Measurements from ENCODE around the gene ACTRT2. TPM values are rescaled to one million over a fixed set of nuclear protein-coding genes. Genes with fewer than 3 reads are reported as not detected.

The ACTRT2 gene
- total and polyA plus RNA-seq, 2 experiments from 2014 or later = not detected

DNA sequence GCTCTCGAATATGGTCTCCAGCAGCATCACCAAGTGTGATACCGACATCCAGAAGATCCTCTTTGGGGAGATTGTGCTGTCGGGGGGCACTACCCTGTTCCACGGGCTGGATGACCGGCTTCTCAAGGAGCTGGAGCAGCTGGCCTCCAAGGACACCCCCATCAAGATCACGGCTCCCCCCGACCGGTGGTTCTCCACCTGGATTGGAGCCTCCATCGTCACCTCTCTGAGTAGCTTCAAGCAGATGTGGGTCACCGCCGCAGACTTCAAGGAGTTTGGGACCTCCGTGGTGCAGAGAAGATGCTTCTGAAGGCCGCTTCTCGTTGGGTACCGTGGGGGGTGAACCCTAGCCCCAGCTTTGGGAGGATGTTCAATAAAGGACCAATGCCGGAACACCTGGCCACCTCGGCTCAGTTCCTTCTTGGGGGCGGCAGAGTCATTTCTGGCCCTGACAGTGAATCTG is 1.3 kb downstream of the ACTRT2 start (continued):
- TF ChIP-seq, protein P1, sequence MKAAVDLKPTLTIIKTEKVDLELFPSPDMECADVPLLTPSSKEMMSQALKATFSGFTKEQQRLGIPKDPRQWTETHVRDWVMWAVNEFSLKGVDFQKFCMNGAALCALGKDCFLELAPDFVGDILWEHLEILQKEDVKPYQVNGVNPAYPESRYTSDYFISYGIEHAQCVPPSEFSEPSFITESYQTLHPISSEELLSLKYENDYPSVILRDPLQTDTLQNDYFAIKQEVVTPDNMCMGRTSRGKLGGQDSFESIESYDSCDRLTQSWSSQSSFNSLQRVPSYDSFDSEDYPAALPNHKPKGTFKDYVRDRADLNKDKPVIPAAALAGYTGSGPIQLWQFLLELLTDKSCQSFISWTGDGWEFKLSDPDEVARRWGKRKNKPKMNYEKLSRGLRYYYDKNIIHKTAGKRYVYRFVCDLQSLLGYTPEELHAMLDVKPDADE (IDR thresholded peaks at IDR 0.05) = no peak
- TF ChIP-seq EZH2phosphoT487 (IDR thresholded peaks at IDR 0.05; ENCODE audit: unreplicated experiment) = no peak
- no peak for TF ChIP-seq JUNB (IDR thresholded peaks at IDR 0.05; ENCODE audit: unreplicated experiment)

GRCh38 chr1:3022976-3023375 is 1.7 kb downstream of the ACTRT2 start:
- no peaks in the 10 kb centered on the region for H3K9me2 ChIP-seq (ENCODE audit: insufficient read depth)
- Mint-ChIP-seq H3K9me3 (peaks cover 3% of the 10 kb centered on the region; the same call in 2 of the 3 replicates), H3K36me3 (ENCODE audit: low read depth) (no peaks in the 10 kb centered on the region), H3K27me3 (ENCODE audit: insufficient read depth, low read depth, poor library complexity) (peaks cover 14% of the 10 kb centered on the region), H3K4me3 (no peak overlapping the region), H3K4me1 (peaks cover 10% of the 10 kb centered on the region; the same call in 2 of the 3 replicates), H3K27ac (no peak overlapping the region)
- no peaks in the 10 kb centered on the region for H3F3A ChIP-seq (replicated peaks; ENCODE audit: low read depth)
- H3K4me2 ChIP-seq = no peak overlapping the region
- no peak overlapping the region for H3K27ac ChIP-seq (ENCODE audit: low read depth)
- DNase-seq (ENCODE audit: low spot score) (no peak), ATAC-seq (no peak)
- no peaks in the 10 kb centered on the region; the same call in 1 of the 2 replicates for H3K4me1 ChIP-seq (ENCODE audit: insufficient read depth)
- H2AFZ ChIP-seq = no peak overlapping the region
- H4K20me1 ChIP-seq (replicated peaks; ENCODE audit: insufficient read depth) = no peaks in the 10 kb centered on the region
- no peaks in the 10 kb centered on the region for H3K36me3 ChIP-seq (ENCODE audit: insufficient read depth)
- H3K79me2 ChIP-seq (replicated peaks; ENCODE audit: insufficient read depth) = no peaks in the 10 kb centered on the region
- H3K27me3 ChIP-seq (ENCODE audit: insufficient read depth) = no peaks in the 10 kb centered on the region
- H3K4me3 ChIP-seq = no peak overlapping the region
- TF ChIP-seq NANOG (IDR thresholded peaks at IDR 0.05; ENCODE audit: borderline replicate concordance) (no peak), ZNF114 (CRISPR knock-in tag; IDR thresholded peaks at IDR 0.05) (no peak), CREB1 (CRISPR knock-in tag; IDR thresholded peaks at IDR 0.05; ENCODE audit: low read depth) (no peak), ZNF462 (CRISPR knock-in tag; IDR thresholded peaks at IDR 0.05) (no peak)
- TF ChIP-seq, protein P2, sequence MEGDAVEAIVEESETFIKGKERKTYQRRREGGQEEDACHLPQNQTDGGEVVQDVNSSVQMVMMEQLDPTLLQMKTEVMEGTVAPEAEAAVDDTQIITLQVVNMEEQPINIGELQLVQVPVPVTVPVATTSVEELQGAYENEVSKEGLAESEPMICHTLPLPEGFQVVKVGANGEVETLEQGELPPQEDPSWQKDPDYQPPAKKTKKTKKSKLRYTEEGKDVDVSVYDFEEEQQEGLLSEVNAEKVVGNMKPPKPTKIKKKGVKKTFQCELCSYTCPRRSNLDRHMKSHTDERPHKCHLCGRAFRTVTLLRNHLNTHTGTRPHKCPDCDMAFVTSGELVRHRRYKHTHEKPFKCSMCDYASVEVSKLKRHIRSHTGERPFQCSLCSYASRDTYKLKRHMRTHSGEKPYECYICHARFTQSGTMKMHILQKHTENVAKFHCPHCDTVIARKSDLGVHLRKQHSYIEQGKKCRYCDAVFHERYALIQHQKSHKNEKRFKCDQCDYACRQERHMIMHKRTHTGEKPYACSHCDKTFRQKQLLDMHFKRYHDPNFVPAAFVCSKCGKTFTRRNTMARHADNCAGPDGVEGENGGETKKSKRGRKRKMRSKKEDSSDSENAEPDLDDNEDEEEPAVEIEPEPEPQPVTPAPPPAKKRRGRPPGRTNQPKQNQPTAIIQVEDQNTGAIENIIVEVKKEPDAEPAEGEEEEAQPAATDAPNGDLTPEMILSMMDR (conservative IDR thresholded peaks at IDR 0.05; ENCODE audit: low read depth in 2 of 2) = no peak

All from GM23338 (cell line).